ENCODE results near the gene BSCL2.

- TF ChIP-seq CTCF (IDR thresholded peaks at IDR 0.05; ENCODE audit: low read depth, low read length, missing input control) (no peak), JUND (IDR thresholded peaks at IDR 0.05) (no peak), SP1 (IDR thresholded peaks at IDR 0.05) (no peak), EGR1 (IDR thresholded peaks at IDR 0.05; ENCODE audit: low read depth in 2 of 2) (peak in 1 of 2 donors; percentile 10), GABPA (IDR thresholded peaks at IDR 0.05 in 1 of 2, conservative IDR thresholded peaks at IDR 0.05 in 1 of 2) (peak; percentile 81 to 91)
- TF ChIP-seq, protein P1, sequence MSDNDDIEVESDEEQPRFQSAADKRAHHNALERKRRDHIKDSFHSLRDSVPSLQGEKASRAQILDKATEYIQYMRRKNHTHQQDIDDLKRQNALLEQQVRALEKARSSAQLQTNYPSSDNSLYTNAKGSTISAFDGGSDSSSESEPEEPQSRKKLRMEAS (IDR thresholded peaks at IDR 0.05) = no peak
Measured at GRCh38 chr11:62728171-62728988, 21.2 kb upstream of the BSCL2 start, which contains the start of gene TTC9C.

All from liver (tissue), 3 donors.